ENCODE results near the gene ABHD14A. TPM values are rescaled to one million over a fixed set of nuclear protein-coding genes. Genes with fewer than 3 reads are reported as not detected.
A peak's percentile ranks its signal among the peaks of the same experiment; 100 is the strongest.
"Not testable (repeated sequence)": the region's sequence is repeated elsewhere in the genome, so short reads cannot be mapped to it uniquely, and the experiment has no call there.

The ABHD14A gene
- total and polyA plus RNA-seq, 9 donors, result 5.1 to 36.1 (median 27.4) TPM

DNA sequence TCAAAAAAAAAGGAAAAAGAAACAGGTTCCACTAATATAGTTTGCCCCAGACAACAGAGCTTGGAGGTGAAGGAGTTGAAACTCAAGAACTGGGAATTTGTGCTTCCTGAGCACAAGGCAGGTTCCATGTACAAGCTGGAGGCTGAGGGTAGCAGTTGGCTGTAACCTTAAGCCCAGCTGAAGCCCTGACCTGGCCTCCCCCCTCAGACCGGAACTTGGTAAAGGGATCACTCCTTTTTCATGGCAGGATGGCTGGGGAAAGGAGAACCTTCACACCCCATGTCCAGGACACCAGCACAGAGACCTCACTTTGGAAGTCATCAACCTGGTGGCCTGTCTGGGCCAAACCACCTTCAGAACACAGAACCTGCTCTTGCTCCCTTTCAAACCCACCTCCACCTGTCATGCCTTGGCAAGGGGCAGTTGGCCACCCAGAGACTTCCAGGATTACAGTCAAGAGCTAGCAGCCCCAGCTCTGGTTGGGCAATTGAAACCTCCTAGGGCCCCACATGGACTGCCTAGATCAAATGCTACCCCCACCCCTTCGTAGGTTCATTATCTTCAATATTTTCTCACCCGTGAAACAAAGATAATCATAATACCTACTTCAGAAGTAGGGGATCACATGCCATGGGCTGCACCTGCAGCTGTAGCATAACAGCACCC lies 17.3 kb downstream of the ABHD14A start:
- intact Hi-C loops (cut with DNase I), result no loop called here
- no peak for DNase-seq
- Histone ChIP-seq H3K4me3 (no peak overlapping the region), H3K9me3 (no peaks in the 10 kb centered on the region), H3K27ac (no peak overlapping the region), H3K27me3 (no peaks in the 10 kb centered on the region), H3K36me3 (no peaks in the 10 kb centered on the region), H3K4me1 (ENCODE audit: insufficient read depth) (peaks cover 6% of the 10 kb centered on the region)
- TF ChIP-seq, protein P1, sequence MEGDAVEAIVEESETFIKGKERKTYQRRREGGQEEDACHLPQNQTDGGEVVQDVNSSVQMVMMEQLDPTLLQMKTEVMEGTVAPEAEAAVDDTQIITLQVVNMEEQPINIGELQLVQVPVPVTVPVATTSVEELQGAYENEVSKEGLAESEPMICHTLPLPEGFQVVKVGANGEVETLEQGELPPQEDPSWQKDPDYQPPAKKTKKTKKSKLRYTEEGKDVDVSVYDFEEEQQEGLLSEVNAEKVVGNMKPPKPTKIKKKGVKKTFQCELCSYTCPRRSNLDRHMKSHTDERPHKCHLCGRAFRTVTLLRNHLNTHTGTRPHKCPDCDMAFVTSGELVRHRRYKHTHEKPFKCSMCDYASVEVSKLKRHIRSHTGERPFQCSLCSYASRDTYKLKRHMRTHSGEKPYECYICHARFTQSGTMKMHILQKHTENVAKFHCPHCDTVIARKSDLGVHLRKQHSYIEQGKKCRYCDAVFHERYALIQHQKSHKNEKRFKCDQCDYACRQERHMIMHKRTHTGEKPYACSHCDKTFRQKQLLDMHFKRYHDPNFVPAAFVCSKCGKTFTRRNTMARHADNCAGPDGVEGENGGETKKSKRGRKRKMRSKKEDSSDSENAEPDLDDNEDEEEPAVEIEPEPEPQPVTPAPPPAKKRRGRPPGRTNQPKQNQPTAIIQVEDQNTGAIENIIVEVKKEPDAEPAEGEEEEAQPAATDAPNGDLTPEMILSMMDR (IDR thresholded peaks at IDR 0.05), result no peak
- TF ChIP-seq EP300 (IDR thresholded peaks at IDR 0.05), result no peak
- TF ChIP-seq POLR2A (IDR thresholded peaks at IDR 0.05), result no peak
- WGBS, 3 donors, result 63 to 71% (median 63%) methylated on average over 3 of the region's 3 CpGs

DNA sequence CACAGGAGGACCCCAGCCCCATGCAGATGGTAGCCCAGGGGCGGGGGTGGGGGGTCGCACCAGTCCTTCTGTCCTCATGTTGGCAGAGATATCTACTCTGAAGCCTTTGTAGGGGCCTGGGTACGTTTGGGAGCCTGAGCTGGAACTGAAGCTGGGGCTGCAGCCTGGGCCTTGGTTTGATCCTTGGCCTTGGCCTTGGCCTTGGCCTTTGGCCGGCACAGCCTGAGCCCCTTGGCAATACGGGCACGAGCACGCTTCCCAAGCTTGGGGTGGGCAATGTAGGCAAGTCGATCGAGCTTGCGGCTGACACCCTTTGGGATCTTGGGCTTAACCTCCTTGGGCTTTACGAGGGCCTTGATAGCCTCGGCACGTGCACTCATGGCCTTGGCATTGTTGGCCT lies 18.8 kb downstream of the ABHD14A start:
- H3K27me3 ChIP-seq; H3K9me3 ChIP-seq; H3K4me3 ChIP-seq; H3K36me3 ChIP-seq; H3K4me1 ChIP-seq (ENCODE audit: insufficient read depth); intact Hi-C loops (cut with DNase I); DNase-seq; H3K27ac ChIP-seq: not testable (repeated sequence)
- WGBS, 3 donors, result 53 to 87% (median 58%) methylated on average over 6 to 13 of the region's 13 CpGs

DNA sequence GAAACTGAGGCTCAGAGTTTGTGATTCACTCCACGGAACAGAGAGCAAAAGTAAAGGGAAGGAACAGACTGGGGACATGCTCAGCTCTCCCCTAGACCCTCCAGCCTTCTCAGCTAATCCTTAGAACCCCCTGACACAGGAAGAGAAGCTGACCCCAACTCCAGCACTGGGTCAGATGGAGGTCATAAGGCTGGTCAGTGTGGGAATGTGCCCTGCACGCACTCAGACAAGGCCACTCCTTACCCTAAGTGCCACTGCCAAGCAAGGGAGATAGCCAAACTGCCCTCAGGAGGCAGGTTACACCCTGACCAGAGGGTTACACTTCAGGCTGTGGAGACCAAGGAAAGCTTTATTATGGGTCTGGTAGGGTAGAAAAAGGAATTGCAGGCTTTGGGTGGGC lies 19.7 kb downstream of the ABHD14A start:
- intact Hi-C loops (cut with DNase I), result no loop called here
- WGBS, 3 donors, result 55 to 69% (median 55%) methylated on average over 2 of the region's 2 CpGs

DNA sequence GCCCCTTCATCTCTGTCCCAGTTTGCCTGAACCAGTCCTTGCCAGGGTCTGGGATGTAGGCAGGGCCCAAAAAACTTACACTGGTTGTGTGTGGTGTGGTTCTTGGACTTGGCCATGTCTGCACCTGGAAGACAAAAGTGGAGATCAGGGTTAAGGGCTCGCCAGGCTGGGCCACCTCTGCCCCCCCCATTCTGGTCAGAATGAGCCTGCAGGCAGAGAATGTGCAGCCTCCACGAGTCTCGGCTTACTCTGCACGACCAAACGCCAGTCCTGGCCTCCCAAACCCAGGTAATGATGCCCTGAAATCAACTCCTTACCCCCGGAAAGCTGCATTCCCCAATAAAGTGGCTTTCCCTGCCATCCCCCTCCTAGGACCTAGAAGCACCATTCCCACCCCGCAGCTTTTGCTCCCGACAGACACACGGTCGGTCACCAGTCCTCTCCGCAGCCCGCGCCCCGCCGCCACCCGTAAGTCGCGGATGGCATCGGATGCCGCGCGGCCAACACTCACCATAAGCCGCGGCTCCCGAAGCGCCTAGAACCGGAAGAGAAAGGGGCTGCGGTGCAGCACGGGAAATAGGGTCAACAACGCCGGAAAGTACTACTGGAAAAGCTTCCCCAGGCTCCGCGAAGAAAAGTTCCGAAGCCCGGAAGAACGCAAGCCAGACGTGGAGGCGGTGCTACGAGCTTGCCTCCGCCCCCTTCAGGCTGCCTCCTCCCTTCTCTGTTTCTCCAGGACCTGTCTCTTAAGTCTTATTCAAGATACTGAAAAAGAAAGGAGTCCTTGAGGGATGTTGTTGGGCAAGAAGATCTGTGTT lies 20.7 kb downstream of the ABHD14A start, which contains the start of gene RPL29:
TSS of gene RPL29 (minus strand) at position 550 of the 818 bp plus-strand sequence. CDS start at position 116, 434 bp downstream.
- Histone ChIP-seq H3K27ac (peak within 1 kb of the TSS; percentile 71 to 74), H3K4me3 (peak within 1 kb of the TSS; percentile 60), H3K27me3 (no peaks in the 10 kb centered on the region), H3K36me3 (no peaks in the 10 kb centered on the region), H3K4me1 (ENCODE audit: insufficient read depth) (peaks cover 6% of the 10 kb centered on the region), H3K9me3 (no peaks in the 10 kb centered on the region)
- intact Hi-C loops (cut with DNase I), result loop anchor here in 2 of 4 donors (2.0 kb wide), 2 partner anchors 61 to 149 kb away; partner anchors contain the start of gene DUSP7 (in 1 of the 2)
- WGBS, 3 donors, result 0% methylated on average over 38 to 40 of the region's 40 CpGs
- TF ChIP-seq, protein P1 (IDR thresholded peaks at IDR 0.05), result peak; percentile 20 to 42 (median 29)
- TF ChIP-seq EP300 (IDR thresholded peaks at IDR 0.05), result no peak
- TF ChIP-seq POLR2A (IDR thresholded peaks at IDR 0.05), result peak; percentile 76
- DNase-seq, result peak; percentile 88 to 94 (median 94)

More for the DNA sequence above, 19.7 kb downstream of the ABHD14A start:
- Histone ChIP-seq H3K4me1 (ENCODE audit: insufficient read depth) (peaks cover 6% of the 10 kb centered on the region), H3K27ac (no peak overlapping the region), H3K36me3 (no peaks in the 10 kb centered on the region), H3K27me3 (no peaks in the 10 kb centered on the region), H3K4me3 (no peak overlapping the region), H3K9me3 (no peaks in the 10 kb centered on the region)
- TF ChIP-seq POLR2A (IDR thresholded peaks at IDR 0.05) (no peak), EP300 (IDR thresholded peaks at IDR 0.05) (no peak)
- TF ChIP-seq, protein P1 (IDR thresholded peaks at IDR 0.05), result no peak
- DNase-seq, result no peak

Data from ovary (tissue), 9 donors.